Activated CD4-positive, alpha-beta T cell treated with anti-CD3 and anti-CD28 coated beads for 36 hours (primary cell): ENCODE measurements around the gene CARD6. TPM values are rescaled to one million over a fixed set of nuclear protein-coding genes. Genes with fewer than 3 reads are reported as not detected.
"Not testable (repeated sequence)": the region's sequence is repeated elsewhere in the genome, so short reads cannot be mapped to it uniquely, and the experiment has no call there.

Experiments used
- ATAC-seq: fragments of 200-7000 bp; cut with Tn5 transposase; one replicate; pipeline ENCODE4 v1.10.0; 2021; ENCODE audit warnings: mild to moderate bottlenecking, moderate library complexity
- CTCF ChIA-PET: fragments of 350-600 bp; sonication (Branson Sonifier 250); formaldehyde crosslinking; loops from one replicate; lab custom pipeline; 2021; ENCODE audit warnings: antibody characterized with exemption; lab: Charles Lee
- POLR2A ChIA-PET: fragments of 350-600 bp; sonication (Branson Sonifier 250); formaldehyde crosslinking; loops from one replicate; lab custom pipeline; 2021; ENCODE audit warnings: antibody characterized with exemption, inconsistent platforms; lab: Charles Lee
- DNase-seq: peaks from one replicate; pipeline ENCODE4 v3.0.0-alpha.2; 2020
- H3K27ac Mint-ChIP-seq: one replicate; pipeline ENCODE4 v1.8.0; 2021; ENCODE audit warnings: mixed read lengths
- H3K27me3 Mint-ChIP-seq: one replicate; pipeline ENCODE4 v1.8.0; 2021; ENCODE audit warnings: mixed read lengths
- H3K36me3 Mint-ChIP-seq: one replicate; pipeline ENCODE4 v1.8.0; 2021; ENCODE audit warnings: low read depth, mixed read lengths
- H3K4me1 Mint-ChIP-seq: one replicate; pipeline ENCODE4 v1.8.0; 2021; ENCODE audit warnings: mixed read lengths
- H3K4me3 Mint-ChIP-seq: one replicate; pipeline ENCODE4 v1.8.0; 2021; ENCODE audit warnings: mild to moderate bottlenecking, moderate library complexity, mixed read lengths
- H3K9me3 Mint-ChIP-seq: one replicate; pipeline ENCODE4 v1.8.0; 2021; ENCODE audit warnings: low read depth, mixed read lengths
- intact Hi-C, 2 experiments: fragments of 100-400 bp; cut with DNase I in 1 of 2; cut with micrococcal nuclease in 1 of 2; formaldehyde crosslinking; loops; one replicate each; pipeline versions ENCODE4 v1.14.2 to v1.15.1; 2022 to 2024; cut with DNase I, micrococcal nuclease
- total RNA-seq, 2 experiments: library from RNA; stranded (reverse); gene quantifications; one replicate each; pipeline ENCODE4 v1.2.3, GENCODE V29; 2021

Gene CARD6
- total RNA-seq, 2 experiments from 2014 or later, result 1.5 to 1.7 TPM

DNA sequence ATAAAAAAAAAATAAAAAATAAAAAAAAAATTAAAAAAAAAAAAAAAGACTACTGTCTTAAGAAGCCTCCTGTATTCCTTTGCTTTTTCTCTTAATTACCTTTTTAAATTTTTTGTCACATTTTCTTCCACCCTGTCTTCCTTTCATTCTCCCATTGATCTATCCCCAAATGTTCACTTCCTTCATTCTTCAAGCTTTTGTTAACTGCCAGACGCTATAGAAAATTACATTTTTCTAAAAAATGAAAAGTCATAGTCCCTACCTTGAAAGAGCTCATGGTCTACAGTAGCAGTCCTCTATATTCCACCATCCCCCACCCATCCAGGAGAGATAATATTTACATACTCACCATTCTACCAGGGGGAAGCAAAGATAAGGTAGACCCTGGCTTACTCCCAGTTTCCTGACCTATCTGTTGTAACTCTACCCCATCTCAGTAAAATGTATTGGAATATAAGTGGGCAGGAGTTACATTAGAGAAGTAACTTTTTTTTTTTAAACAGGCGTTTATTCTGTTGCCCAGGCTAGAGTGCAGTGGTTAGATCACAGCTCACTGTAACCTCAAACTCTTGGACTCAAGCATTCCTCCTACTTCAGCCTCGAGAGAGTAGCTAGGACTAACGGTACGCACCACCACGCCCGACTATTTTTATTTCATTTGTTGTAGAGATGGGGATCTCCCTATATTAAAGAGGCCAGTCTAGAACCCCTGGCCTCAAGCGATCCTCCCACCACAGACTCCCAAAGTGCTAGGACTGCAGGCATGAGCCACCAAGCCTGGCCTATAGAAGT lies 39.2 kb upstream of the CARD6 start:
- no peak overlapping the region for H3K27ac Mint-ChIP-seq
- ATAC-seq (no peak), DNase-seq (no peak)
- ChIA-PET CTCF (no interaction called here), POLR2A (interaction anchor here (0.6 kb wide), 1 partner anchor 1102 kb away, joined by 3 read pairs; the partner anchor contains the start of gene RIMOC1)
- H3K36me3 Mint-ChIP-seq, result no peaks in the 10 kb centered on the region
- H3K9me3 Mint-ChIP-seq, result no peaks in the 10 kb centered on the region
- H3K27me3 Mint-ChIP-seq, result peaks cover 2% of the 10 kb centered on the region
- intact Hi-C loops, result no loop called here
- peaks cover 2% of the 10 kb centered on the region for H3K4me1 Mint-ChIP-seq
- H3K4me3 Mint-ChIP-seq, result no peak overlapping the region

DNA sequence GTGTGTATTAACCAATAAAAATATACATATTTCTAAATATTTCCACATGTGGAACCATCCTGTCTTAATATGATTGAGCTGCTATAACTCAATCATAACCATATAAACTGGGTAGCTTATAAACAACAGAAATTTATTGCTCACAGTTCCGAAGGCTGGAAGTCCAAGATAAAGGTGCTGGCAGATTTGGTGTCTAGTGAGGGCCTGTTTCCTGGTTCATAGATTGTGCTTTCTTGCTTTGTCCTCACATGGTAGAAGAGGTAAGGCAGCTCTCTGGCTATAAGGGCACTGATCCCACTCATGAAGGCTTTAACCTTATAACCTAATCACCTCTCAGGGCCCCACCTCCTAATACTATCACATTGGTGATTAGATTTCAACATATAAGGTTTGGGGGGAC lies 29.0 kb upstream of the CARD6 start:
- no peaks in the 10 kb centered on the region for H3K27me3 Mint-ChIP-seq
- no peaks in the 10 kb centered on the region for H3K36me3 Mint-ChIP-seq
- peaks cover 10% of the 10 kb centered on the region for H3K4me1 Mint-ChIP-seq
- CTCF ChIA-PET, result interaction anchor here (0.8 to 1.3 kb wide), 2 partner anchors 16 to 39 kb away, joined by 3 to 5 read pairs; no protein-coding TSS in a partner anchor
- intact Hi-C loops, result no loop called here
- ATAC-seq, result no peak
- H3K4me3 Mint-ChIP-seq, result no peak overlapping the region
- POLR2A ChIA-PET, result no interaction called here
- no peaks in the 10 kb centered on the region for H3K9me3 Mint-ChIP-seq
- no peak overlapping the region for H3K27ac Mint-ChIP-seq
- no peak for DNase-seq

DNA sequence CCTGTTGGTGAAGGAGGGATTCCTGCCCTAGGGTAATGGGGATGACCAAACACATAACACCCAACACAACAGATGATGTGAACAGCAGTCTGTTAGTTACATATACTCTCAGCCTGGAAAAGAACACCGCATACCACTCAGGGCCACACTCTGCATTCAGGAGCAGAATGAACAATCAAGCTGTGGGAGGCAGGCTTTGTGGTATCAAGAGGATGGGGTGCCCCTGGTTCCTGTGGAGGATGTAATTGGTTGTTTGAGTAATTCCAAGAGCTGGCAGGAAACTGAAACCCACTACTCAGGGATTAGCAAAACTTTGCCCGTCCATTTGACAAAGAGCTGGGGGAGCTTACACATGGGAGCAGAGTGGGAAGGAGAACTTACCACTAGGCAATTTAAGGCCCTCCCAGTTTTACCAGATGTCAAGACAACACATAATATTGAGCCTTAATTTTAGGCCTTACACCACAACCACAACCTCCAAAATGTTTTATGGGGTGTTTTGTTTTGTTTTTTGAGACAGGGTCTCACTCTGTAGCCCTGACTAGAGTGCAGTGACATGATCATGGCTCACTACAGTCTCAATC lies 27.4 kb upstream of the CARD6 start:
- no peak overlapping the region for H3K4me3 Mint-ChIP-seq
- peak overlapping the region; percentile 26 for H3K27ac Mint-ChIP-seq
- H3K9me3 Mint-ChIP-seq, result no peaks in the 10 kb centered on the region
- peaks cover 3% of the 10 kb centered on the region for H3K36me3 Mint-ChIP-seq
- peak; percentile 77 for DNase-seq
- ChIA-PET CTCF (interaction anchor here (0.7 to 0.9 kb wide), 6 partner anchors 9 to 1137 kb away, joined by 3 to 5 read pairs (median 4); partner anchors contain the start of gene RPL37), POLR2A (interaction anchor here (0.9 to 1.3 kb wide), 3 partner anchors 12 to 22 kb away, joined by 4 to 15 read pairs (median 6); partner anchors contain the start of gene RPL37)
- ATAC-seq, result peak; percentile 97
- peaks cover 10% of the 10 kb centered on the region for H3K4me1 Mint-ChIP-seq
- no peaks in the 10 kb centered on the region for H3K27me3 Mint-ChIP-seq
- intact Hi-C loops, result loop anchor here (1.0 kb wide), 3 partner anchors 15 to 21 kb away; partner anchors contain the start of gene PRKAA1 (in 1 of the 2)

DNA sequence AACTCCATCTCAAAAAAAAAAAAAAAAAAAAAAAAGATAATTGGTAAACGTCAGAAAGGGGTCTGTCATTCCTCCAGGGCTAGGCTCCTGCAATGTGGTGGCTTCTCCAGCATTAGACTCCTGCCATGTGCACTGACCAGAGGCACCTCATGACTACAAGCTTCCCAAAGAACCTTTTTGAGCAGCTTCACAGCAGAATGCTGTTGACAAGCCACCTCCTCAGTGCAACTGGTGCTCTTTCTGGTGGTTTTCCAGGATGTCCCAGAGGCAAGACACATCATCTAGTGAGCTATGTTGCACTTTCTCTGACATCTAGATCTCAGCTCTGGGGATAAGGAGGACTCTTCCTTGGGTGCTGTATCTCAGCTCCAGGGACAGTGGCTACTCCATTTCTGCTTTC lies 17.7 kb upstream of the CARD6 start:
- ATAC-seq, result no peak

DNA sequence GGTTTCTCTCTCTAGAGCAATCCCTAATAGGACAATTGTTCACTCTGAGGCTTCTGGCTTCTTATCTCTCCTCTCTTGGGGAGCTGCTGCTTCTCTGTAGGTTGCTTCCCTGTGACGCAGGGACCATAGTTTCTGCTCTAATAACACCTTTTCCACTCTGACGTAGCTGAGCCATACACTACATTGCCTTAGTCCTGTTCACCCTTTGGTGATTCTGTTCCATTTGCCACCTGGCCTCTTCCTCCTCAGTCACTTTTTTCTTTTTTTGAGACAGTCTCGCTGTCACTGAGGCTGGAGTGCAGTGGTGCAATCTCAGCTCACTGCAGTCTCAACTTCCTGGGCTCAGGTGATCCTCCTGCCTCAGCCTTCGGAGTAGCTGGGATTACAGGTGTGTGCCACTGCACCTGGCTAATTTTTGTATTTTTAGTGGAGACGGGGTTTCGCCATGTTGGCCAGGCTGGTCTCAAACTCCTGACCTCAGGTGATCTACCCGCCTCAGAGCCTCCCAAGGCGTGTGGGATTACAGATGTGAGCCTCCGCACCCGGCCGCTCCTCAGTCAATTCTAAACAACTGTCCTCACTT lies 15.6 kb upstream of the CARD6 start:
- Mint-ChIP-seq H3K4me1 (peaks cover 23% of the 10 kb centered on the region), H3K36me3 (peaks cover 46% of the 10 kb centered on the region)
- CTCF ChIA-PET, result interaction anchor here (1.4 kb wide), 1 partner anchor 11 kb away, joined by 4 read pairs; no protein-coding TSS in a partner anchor
- POLR2A ChIA-PET, result interaction anchor here (0.6 to 1.2 kb wide), 2 partner anchors 12 to 78 kb away, joined by 3 to 6 read pairs; no protein-coding TSS in a partner anchor
- H3K27me3 Mint-ChIP-seq, H3K9me3 Mint-ChIP-seq, H3K4me3 Mint-ChIP-seq, intact Hi-C loops, DNase-seq, H3K27ac Mint-ChIP-seq: not testable (repeated sequence)
- peak; percentile 20 for ATAC-seq

More for the DNA sequence above, 17.7 kb upstream of the CARD6 start:
- Mint-ChIP-seq H3K9me3 (no peaks in the 10 kb centered on the region), H3K4me3 (no peak overlapping the region), H3K27ac (no peak overlapping the region), H3K36me3 (peaks cover 26% of the 10 kb centered on the region), H3K27me3 (no peaks in the 10 kb centered on the region), H3K4me1 (peaks cover 4% of the 10 kb centered on the region)
- POLR2A ChIA-PET, result interaction anchor here (0.6 to 0.8 kb wide), 3 partner anchors 9 to 322 kb away, joined by 3 to 5 read pairs (median 3); no protein-coding TSS in a partner anchor
- intact Hi-C loops, result no loop called here
- DNase-seq, result no peak
- CTCF ChIA-PET, result interaction anchor here (1.0 kb wide), 1 partner anchor 10 kb away, joined by 3 read pairs; no protein-coding TSS in a partner anchor

DNA sequence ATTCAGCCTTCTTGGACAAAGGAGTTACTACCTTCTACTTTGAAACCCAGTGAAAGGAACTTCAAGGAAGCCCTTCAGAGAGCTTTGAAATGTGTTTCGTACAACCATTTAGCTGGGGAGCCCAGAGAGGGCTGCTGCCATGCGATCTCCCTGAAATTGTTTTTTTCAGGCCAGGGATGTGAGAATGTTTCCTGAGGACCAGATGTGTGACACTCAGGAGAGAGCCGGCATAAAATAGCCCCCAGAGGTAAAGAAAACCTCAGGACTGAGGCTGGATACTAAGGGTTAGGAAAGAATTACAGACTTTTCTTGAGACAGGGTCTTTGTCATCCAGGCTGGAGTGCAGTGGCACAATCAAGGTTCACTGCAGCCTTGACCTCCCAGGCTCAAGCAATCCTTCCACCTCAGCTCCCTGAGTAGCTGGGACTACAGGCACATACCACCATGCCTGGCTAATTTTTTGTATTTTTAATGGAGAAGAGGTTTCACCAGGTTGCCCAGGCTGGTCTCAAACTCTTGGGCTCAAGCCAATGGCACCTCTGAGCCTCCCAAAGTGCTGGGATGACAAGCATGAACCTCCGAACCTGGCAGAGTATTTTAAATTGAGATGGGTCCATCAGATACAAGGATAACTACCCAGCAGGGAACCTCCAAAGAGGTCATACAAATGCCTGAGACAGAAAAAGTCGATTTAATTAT lies 14.5 kb upstream of the CARD6 start:
- Mint-ChIP-seq H3K36me3 (peaks cover 56% of the 10 kb centered on the region), H3K27ac (no peak overlapping the region), H3K27me3 (no peaks in the 10 kb centered on the region), H3K4me1 (peaks cover 33% of the 10 kb centered on the region), H3K4me3 (no peak overlapping the region), H3K9me3 (no peaks in the 10 kb centered on the region)
- ATAC-seq (no peak), DNase-seq (no peak)
- ChIA-PET POLR2A (interaction anchor here (0.6 kb wide), 1 partner anchor 79 kb away, joined by 3 read pairs; no protein-coding TSS in a partner anchor), CTCF (no interaction called here)
- intact Hi-C loops, result no loop called here

DNA sequence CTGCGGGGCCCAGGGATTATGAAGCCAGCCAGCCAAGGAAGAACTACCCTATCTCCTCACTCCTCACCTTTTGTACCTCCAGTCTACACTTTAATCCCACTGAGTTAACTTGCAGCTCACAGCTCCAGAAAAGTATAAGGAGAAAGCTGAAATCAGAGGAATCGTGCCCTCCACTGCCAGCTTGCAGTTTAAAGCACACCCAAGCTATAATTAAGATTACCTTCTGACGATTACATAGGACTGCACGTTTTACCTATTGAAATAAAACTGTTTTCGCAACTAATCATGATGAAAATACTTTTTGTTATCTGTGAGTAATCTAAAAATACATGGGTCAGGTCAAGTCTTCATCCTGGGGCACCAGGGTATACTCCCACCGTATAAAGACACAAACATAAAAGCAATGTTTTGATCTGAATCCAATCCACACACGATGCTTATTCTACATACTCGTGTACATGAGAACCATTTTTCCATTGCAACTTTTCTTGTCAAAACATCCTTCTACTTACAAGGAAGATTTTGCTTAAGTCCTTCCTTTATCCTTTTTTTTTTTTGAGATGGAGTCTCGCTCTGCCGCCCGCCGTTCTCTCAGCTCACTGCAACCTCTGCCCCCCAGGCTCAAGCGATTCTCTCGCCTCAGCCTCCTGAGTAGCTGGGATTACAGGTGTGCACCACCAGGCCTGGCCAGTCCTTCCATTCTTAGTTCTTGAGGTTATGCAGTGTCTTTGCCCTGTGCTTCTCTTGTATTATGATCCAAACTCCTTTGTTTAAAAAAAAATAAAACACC lies 13.8 kb upstream of the CARD6 start:
- Mint-ChIP-seq H3K27ac (peak overlapping the region; percentile 47), H3K36me3 (peaks cover 64% of the 10 kb centered on the region), H3K9me3 (no peaks in the 10 kb centered on the region), H3K4me1 (peaks cover 40% of the 10 kb centered on the region), H3K4me3 (no peak overlapping the region), H3K27me3 (no peaks in the 10 kb centered on the region)
- DNase-seq (no peak), ATAC-seq (no peak)
- intact Hi-C loops, result no loop called here
- POLR2A ChIA-PET, result interaction anchor here (0.9 kb wide), 1 partner anchor 29 kb away, joined by 3 read pairs; the partner anchor contains the start of gene PRKAA1
- CTCF ChIA-PET, result no interaction called here

DNA sequence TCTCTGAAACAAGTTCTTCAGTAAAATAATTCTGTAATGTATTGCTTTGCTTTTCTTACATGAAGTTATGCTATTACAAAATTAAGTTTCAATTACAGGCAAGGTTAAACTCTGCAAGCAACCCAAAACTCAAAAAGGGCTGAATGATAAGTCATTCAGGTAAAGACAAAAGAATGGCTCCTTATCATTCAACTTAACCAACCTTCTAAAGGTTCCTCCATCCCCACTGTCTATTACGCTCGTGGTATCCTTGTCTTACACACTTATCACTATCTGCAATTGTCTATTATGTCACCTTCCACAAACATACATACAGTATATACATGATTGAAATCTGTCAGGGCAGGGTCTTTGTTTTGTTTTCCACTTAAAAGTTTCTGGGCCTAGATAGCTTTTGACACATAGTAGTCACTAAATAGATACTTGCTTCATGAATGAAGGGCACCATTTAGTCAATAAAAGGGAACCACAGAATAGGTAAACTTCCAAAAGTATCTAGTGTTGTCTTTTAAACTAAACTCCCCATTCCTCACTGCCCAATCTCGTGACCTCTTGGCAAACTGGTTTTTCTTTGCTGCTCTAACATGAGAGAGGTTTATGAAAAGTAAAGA lies 13.0 kb upstream of the CARD6 start:
- no peak for ATAC-seq
- DNase-seq, result no peak
- peaks cover 48% of the 10 kb centered on the region for H3K4me1 Mint-ChIP-seq
- POLR2A ChIA-PET, result interaction anchor here (0.9 kb wide), 1 partner anchor 30 kb away, joined by 3 read pairs; the partner anchor contains the start of gene PRKAA1
- peak overlapping the region; percentile 87 for H3K27ac Mint-ChIP-seq
- H3K4me3 Mint-ChIP-seq, result no peak overlapping the region
- intact Hi-C loops, result no loop called here
- H3K36me3 Mint-ChIP-seq, result peaks cover 71% of the 10 kb centered on the region
- CTCF ChIA-PET, result no interaction called here
- H3K27me3 Mint-ChIP-seq, result no peaks in the 10 kb centered on the region
- no peaks in the 10 kb centered on the region for H3K9me3 Mint-ChIP-seq

DNA sequence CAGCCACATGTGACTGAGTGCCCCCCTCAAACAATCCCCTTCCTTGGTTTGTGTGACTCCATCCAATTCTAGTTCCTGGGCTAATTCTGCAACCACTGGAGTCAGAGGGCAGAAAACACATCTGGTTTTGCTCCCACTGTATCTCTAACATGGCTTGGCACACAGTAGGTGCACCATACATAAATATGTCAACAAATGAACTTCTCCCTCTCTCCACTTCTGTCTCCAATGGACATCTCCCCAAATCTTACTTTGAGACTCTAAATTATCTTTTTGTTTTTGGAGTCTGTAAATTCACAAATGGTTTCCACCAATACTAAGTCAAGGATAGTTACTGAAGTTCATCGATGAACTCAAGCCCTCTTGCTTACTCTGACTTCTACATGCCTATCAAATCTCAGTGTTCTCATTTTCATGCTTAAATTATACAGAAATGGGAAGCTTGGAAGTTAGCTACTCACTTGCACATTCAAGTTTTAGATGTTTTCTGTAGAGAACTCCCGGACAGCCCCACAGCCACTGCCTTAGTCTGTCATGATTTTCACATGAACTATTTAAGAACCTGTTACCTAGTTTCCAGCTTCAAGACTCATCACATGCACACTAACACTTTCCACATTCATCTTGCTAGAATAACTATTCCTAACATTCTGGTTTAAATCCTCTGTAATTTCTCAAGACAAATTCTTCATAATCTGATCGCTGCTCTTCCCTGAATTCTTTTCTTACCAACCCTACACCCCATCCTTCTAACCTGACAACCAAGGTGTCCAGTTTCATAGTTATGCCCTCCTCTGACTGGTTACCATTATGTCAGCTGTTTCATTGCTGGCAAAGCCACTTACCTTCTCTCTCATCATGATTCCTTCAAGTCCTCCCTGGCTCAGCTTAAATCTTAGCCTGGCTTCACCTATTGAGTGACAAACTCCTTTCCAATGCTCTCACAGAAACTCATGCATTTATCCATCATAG lies 12.2 kb upstream of the CARD6 start:
- Mint-ChIP-seq H3K27ac (peak overlapping the region; percentile 87), H3K4me3 (peak overlapping the region; percentile 37), H3K36me3 (peaks cover 80% of the 10 kb centered on the region), H3K9me3 (no peaks in the 10 kb centered on the region), H3K4me1 (peaks cover 50% of the 10 kb centered on the region), H3K27me3 (no peaks in the 10 kb centered on the region)
- DNase-seq (no peak), ATAC-seq (no peak)
- ChIA-PET CTCF (no interaction called here), POLR2A (interaction anchor here (0.6 to 1.0 kb wide), 4 partner anchors 20 to 40 kb away, joined by 3 to 9 read pairs (median 3); no protein-coding TSS in a partner anchor)
- intact Hi-C loops, result no loop called here
